Stimulated activated effector memory CD8-positive, alpha-beta T cell treated with anti-CD3 and anti-CD28 coated beads, Interleukin-12 subunit alpha, Interleukin-12 subunit beta, amount 100 ng/mL, for 72 hours (primary cell): ENCODE data around the gene SPATA7.

Source experiments
- ATAC-seq: fragments of 150-1000 bp; cut with Tn5 transposase; 2 replicates; pipeline ENCODE4 v1.10.0; 2021
- DNase-seq, 2 donors: peaks; one replicate each; pipeline ENCODE4 v3.0.0; 2021 to 2022; ENCODE audit warnings: low spot score in 2 of 2
- H3K27ac Mint-ChIP-seq: one replicate; pipeline ENCODE4 v1.8.0; 2022; ENCODE audit warnings: mild to moderate bottlenecking, mixed read lengths
- H3K36me3 Mint-ChIP-seq: one replicate; pipeline ENCODE4 v1.8.0; 2022; ENCODE audit warnings: mild to moderate bottlenecking, mixed read lengths
- H3K4me1 Mint-ChIP-seq: one replicate; pipeline ENCODE4 v1.8.0; 2022; ENCODE audit warnings: mixed read lengths
- H3K4me3 Mint-ChIP-seq: one replicate; pipeline ENCODE4 v1.8.0; 2022; ENCODE audit warnings: mild to moderate bottlenecking, mixed read lengths
- H3K9me3 Mint-ChIP-seq: one replicate; pipeline ENCODE4 v1.8.0; 2022; ENCODE audit warnings: mixed read lengths

Gene SPATA7, protein sequence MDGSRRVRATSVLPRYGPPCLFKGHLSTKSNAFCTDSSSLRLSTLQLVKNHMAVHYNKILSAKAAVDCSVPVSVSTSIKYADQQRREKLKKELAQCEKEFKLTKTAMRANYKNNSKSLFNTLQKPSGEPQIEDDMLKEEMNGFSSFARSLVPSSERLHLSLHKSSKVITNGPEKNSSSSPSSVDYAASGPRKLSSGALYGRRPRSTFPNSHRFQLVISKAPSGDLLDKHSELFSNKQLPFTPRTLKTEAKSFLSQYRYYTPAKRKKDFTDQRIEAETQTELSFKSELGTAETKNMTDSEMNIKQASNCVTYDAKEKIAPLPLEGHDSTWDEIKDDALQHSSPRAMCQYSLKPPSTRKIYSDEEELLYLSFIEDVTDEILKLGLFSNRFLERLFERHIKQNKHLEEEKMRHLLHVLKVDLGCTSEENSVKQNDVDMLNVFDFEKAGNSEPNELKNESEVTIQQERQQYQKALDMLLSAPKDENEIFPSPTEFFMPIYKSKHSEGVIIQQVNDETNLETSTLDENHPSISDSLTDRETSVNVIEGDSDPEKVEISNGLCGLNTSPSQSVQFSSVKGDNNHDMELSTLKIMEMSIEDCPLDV

GRCh38 chr14:88385212-88386101 is at the start of gene SPATA7:
TSS of gene SPATA7 (plus strand) at chr14:88385657. CDS start at chr14:88385819, 162 bp downstream.
- ATAC-seq: peak; percentile 99
- peak within 1 kb of the TSS; percentile 95 for H3K4me3 Mint-ChIP-seq
- peak within 1 kb of the TSS; percentile 92 for H3K27ac Mint-ChIP-seq
- H3K4me1 Mint-ChIP-seq: peaks cover 6% of the 10 kb centered on the region
- H3K9me3 Mint-ChIP-seq: no peaks in the 10 kb centered on the region
- peak; percentile 72 to 89 for DNase-seq
- peaks cover 6% of the 10 kb centered on the region for H3K36me3 Mint-ChIP-seq

GRCh38 chr14:88340357-88340756 is 45.1 kb upstream of the SPATA7 start:
- Mint-ChIP-seq H3K9me3 (no peaks in the 10 kb centered on the region), H3K4me1 (no peaks in the 10 kb centered on the region)
- no peak for ATAC-seq

GRCh38 chr14:88342980-88343379 is 42.5 kb upstream of the SPATA7 start:
- Mint-ChIP-seq H3K27ac (no peak overlapping the region), H3K36me3 (no peaks in the 10 kb centered on the region), H3K9me3 (no peaks in the 10 kb centered on the region), H3K4me1 (no peaks in the 10 kb centered on the region), H3K4me3 (no peak overlapping the region)
- DNase-seq (no peak), ATAC-seq (no peak)

More at GRCh38 chr14:88340357-88340756, 45.1 kb upstream of the SPATA7 start:
- no peaks in the 10 kb centered on the region for H3K36me3 Mint-ChIP-seq
- no peak overlapping the region for H3K4me3 Mint-ChIP-seq
- no peak for DNase-seq
- no peak overlapping the region for H3K27ac Mint-ChIP-seq

DNA sequence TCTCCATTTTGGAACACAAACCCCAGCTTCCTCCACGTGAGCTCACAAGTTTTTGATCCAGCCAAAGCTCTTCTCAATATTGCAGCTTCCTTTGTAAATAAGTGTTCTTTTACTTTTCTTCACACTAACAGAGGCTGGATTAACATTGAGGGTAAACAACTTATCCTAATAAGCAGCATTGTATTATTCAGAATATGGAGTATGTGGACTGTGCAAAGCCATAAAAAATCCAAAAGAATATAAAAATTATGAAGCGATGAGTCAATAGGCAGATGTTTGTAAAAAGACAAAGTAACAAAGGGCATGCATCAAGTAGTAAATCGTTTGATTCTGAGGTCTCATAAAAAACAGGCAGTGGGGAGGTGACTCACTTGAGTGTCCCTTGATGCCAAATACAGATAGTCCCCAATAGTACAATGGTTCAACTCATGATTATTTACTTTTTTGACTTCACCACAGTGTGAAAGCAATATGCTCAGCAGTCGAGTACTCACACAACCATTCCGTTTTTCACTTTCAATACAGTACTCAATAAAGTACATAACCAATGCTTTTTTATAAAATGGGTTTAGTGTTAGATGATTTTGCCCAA is 39.3 kb upstream of the SPATA7 start:
- ATAC-seq (no peak), DNase-seq (no peak)
- H3K4me1 Mint-ChIP-seq: no peaks in the 10 kb centered on the region
- no peak overlapping the region for H3K4me3 Mint-ChIP-seq
- no peaks in the 10 kb centered on the region for H3K9me3 Mint-ChIP-seq
- H3K36me3 Mint-ChIP-seq: no peaks in the 10 kb centered on the region
- H3K27ac Mint-ChIP-seq: no peak overlapping the region

DNA sequence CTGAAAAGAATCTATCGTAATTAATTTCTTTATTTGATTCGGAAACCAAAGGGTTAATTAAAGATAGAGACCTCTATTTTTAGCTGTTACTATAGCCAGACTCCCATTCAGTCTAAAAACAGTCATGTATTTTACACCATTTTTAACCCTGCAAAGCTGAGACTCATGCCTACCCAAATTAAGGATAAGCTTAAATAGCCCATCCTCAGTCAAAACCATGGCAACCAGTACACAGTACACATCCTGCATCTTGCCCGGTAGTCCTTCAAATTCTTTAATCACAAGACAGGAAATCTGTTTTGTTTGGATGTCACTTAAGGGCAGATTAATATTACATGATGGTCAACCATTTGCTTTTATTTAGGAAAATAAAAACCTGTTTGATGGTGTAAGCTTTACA is 36.9 kb upstream of the SPATA7 start:
- no peak overlapping the region for H3K27ac Mint-ChIP-seq
- DNase-seq: no peak
- no peaks in the 10 kb centered on the region for H3K4me1 Mint-ChIP-seq
- no peak for ATAC-seq
- H3K4me3 Mint-ChIP-seq: no peak overlapping the region
- no peaks in the 10 kb centered on the region for H3K36me3 Mint-ChIP-seq
- no peaks in the 10 kb centered on the region for H3K9me3 Mint-ChIP-seq

DNA sequence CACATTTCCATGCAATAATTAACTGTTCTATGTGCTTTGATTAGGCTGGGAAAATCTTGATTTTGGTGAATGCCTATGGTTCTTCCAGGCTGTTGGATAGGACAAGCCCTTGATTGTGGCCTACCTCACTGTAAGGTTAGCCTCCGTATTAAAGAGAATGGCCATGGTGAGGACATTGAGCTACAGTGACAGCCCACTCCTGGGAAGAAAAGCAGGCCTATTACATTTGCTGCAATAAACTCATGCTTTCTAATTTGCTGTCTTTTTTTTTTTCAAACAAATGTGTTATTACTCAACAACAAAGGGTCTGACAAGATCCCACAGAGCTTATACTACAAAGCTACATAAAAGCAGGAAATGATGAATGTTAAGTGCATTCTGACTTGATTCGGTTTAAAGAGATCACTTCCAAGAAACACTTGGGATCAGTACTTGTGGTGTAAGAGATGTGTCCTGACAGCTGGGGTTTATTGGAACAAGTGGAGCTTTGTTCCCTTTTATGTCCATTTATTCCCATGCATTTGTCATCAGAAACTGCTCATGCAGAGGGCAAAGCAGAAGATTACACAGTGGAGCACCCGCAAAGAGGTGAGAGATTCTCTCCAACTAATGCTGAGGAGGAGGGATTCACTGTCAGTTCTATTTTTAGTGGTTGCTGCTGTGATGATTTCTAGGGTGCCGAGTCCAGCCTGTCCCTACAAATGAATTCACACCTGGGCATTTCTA is 33.3 kb upstream of the SPATA7 start:
- no peaks in the 10 kb centered on the region for H3K36me3 Mint-ChIP-seq
- no peak for DNase-seq

GRCh38 chr14:88352698-88353097 is 32.8 kb upstream of the SPATA7 start:
- no peak for ATAC-seq
- H3K4me3 Mint-ChIP-seq: no peak overlapping the region
- DNase-seq: no peak
- H3K36me3 Mint-ChIP-seq: no peaks in the 10 kb centered on the region
- no peaks in the 10 kb centered on the region for H3K4me1 Mint-ChIP-seq
- no peak overlapping the region for H3K27ac Mint-ChIP-seq
- no peaks in the 10 kb centered on the region for H3K9me3 Mint-ChIP-seq

More for the DNA sequence above, 33.3 kb upstream of the SPATA7 start:
- H3K4me1 Mint-ChIP-seq: no peaks in the 10 kb centered on the region
- H3K4me3 Mint-ChIP-seq: no peak overlapping the region
- no peak overlapping the region for H3K27ac Mint-ChIP-seq
- H3K9me3 Mint-ChIP-seq: no peaks in the 10 kb centered on the region
- no peak for ATAC-seq

DNA sequence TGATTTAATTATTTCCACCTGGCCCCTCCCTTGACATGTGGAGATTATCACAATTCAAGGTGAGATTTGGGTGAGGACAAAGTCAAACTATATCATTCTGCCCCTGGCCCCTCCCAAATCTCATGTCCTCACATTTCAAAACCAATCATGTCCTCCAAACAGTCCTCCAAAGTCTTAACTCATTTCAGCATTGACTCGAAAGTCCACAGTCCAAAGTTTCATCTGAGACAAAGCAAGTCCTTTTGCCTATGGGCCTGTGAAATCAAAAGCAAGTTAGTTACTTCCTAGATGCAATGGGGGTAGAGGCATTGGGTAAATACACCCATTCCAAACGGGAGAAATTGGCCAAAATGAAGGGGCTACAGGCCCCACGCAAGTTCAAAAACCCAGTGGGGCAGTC is 31.1 kb upstream of the SPATA7 start:
- no peaks in the 10 kb centered on the region for H3K9me3 Mint-ChIP-seq
- H3K36me3 Mint-ChIP-seq: no peaks in the 10 kb centered on the region
- H3K4me3 Mint-ChIP-seq: no peak overlapping the region
- DNase-seq (no peak), ATAC-seq (no peak)
- no peaks in the 10 kb centered on the region for H3K4me1 Mint-ChIP-seq
- H3K27ac Mint-ChIP-seq: no peak overlapping the region

GRCh38 chr14:88359500-88359899 is 26.0 kb upstream of the SPATA7 start:
- no peaks in the 10 kb centered on the region for H3K4me1 Mint-ChIP-seq

DNA sequence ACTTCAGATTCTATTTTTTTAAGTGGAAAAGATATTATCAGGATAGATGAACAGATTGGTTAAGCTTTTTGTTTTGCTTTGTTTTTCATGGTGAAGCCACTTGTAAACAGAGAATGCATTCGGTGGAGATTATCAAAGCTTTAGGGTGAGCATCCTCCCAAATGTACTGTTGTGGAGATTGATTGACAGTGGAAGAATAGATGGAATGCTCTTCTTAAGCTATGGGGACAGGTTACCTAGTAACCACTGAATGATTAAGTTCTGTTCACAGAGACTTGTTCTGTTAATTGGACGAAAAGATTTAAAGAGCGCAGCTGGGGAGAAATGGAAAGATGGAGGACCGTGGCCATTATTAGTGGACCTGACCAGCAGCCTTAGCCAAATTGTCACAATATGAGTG is 21.8 kb upstream of the SPATA7 start:
- Mint-ChIP-seq H3K36me3 (no peaks in the 10 kb centered on the region), H3K9me3 (no peaks in the 10 kb centered on the region), H3K27ac (no peak overlapping the region), H3K4me3 (no peak overlapping the region), H3K4me1 (no peaks in the 10 kb centered on the region)
- DNase-seq (no peak), ATAC-seq (no peak)

More at GRCh38 chr14:88359500-88359899, 26.0 kb upstream of the SPATA7 start:
- ATAC-seq: no peak
- H3K27ac Mint-ChIP-seq: no peak overlapping the region
- DNase-seq: no peak
- H3K9me3 Mint-ChIP-seq: no peaks in the 10 kb centered on the region
- no peaks in the 10 kb centered on the region for H3K36me3 Mint-ChIP-seq
- no peak overlapping the region for H3K4me3 Mint-ChIP-seq

DNA sequence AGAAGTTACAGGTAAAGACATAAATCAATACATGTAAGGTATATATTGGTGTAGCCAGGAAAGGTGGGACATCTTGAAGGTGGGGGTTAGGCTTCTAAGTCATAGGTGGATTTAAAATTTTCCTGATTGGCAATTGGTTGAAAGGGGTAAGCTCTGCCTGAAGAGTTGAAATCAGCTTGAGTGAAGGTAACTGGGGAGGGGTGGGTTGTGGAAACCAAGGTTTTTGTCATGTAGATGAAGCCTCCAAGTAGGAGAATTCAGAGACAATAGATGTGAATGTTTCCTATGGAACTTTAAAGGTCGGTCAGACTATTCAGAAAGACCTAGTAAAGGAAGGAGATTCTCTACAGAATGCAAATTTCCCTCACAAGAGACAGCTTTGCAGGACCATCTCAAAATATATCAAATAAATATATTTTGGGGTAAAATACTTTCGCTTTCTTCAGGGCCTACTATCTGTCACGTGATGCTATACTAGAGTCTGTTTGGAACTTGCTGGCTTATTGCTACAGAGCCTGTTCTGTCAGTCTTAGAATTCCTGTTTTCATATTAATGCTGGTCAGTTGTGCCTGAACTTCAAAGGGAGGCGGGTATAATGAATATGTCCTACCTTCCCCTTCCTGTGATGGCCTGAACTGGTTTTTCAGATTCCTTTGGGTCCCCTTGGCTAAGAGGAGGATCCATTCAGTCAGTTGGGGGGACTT is 20.6 kb upstream of the SPATA7 start:
- Mint-ChIP-seq H3K36me3 (no peaks in the 10 kb centered on the region), H3K4me1 (no peaks in the 10 kb centered on the region), H3K27ac (no peak overlapping the region), H3K4me3 (no peak overlapping the region), H3K9me3 (no peaks in the 10 kb centered on the region)
- DNase-seq (no peak), ATAC-seq (no peak)

- ATAC-seq: no peak
- Mint-ChIP-seq H3K4me1 (no peaks in the 10 kb centered on the region), H3K27ac (no peak overlapping the region), H3K4me3 (no peak overlapping the region), H3K36me3 (no peaks in the 10 kb centered on the region), H3K9me3 (no peaks in the 10 kb centered on the region)
- DNase-seq: no peak
These were observed 16.0 kb upstream of the SPATA7 start for GRCh38 chr14:88369496-88369895.

GRCh38 chr14:88379706-88380343 is 5.6 kb upstream of the SPATA7 start:
- no peaks in the 10 kb centered on the region for H3K9me3 Mint-ChIP-seq
- no peaks in the 10 kb centered on the region for H3K4me1 Mint-ChIP-seq
- no peak for ATAC-seq
- H3K36me3 Mint-ChIP-seq: no peaks in the 10 kb centered on the region
- no peak for DNase-seq
- H3K27ac Mint-ChIP-seq: no peak overlapping the region
- no peak overlapping the region for H3K4me3 Mint-ChIP-seq

GRCh38 chr14:88380405-88380804 is 5.1 kb upstream of the SPATA7 start:
- no peak for ATAC-seq
- Mint-ChIP-seq H3K9me3 (no peaks in the 10 kb centered on the region), H3K4me1 (no peaks in the 10 kb centered on the region), H3K4me3 (no peak overlapping the region), H3K36me3 (peaks cover 3% of the 10 kb centered on the region), H3K27ac (no peak overlapping the region)
- DNase-seq: no peak
